PC-3 (cell line): ENCODE measurements around the gene ZFX.

ENCODE experiments used
- EZH2 ChIP-seq: fragments of 300-600 bp; sonication (generic); IDR thresholded peaks from one replicate; pipeline ENCODE4 v1.6.1; 2017; ENCODE audit warnings: antibody characterized with exemption, mild to moderate bottlenecking, low read length; ENCODE audit not compliant: unreplicated experiment
- TF ChIP-seq, protein P1 (sequence below): fragments of 300-600 bp; sonication (generic); conservative IDR thresholded peaks from 2 replicates; pipeline ENCODE4 v1.5.1; 2017; ENCODE audit warnings: antibody characterized with exemption, low read depth, mild to moderate bottlenecking, low read length

- TF ChIP-seq, protein P1, sequence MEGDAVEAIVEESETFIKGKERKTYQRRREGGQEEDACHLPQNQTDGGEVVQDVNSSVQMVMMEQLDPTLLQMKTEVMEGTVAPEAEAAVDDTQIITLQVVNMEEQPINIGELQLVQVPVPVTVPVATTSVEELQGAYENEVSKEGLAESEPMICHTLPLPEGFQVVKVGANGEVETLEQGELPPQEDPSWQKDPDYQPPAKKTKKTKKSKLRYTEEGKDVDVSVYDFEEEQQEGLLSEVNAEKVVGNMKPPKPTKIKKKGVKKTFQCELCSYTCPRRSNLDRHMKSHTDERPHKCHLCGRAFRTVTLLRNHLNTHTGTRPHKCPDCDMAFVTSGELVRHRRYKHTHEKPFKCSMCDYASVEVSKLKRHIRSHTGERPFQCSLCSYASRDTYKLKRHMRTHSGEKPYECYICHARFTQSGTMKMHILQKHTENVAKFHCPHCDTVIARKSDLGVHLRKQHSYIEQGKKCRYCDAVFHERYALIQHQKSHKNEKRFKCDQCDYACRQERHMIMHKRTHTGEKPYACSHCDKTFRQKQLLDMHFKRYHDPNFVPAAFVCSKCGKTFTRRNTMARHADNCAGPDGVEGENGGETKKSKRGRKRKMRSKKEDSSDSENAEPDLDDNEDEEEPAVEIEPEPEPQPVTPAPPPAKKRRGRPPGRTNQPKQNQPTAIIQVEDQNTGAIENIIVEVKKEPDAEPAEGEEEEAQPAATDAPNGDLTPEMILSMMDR: no peak
- TF ChIP-seq EZH2: no peak
These were observed 112.8 kb downstream of the ZFX start for GRCh38 chrX:24262309-24262708.
